22Rv1 (cell line): ENCODE data around the gene JAKMIP1.

Experiments
- CTCF ChIP-seq: fragments of 450-650 bp; IDR thresholded peaks from 2 replicates; pipeline ENCODE4 v1.5.1; 2017; ENCODE audit warnings: mild to moderate bottlenecking
- ZFX ChIP-seq: fragments of 450-650 bp; IDR thresholded peaks from 2 replicates; pipeline ENCODE4 v1.6.1; 2017; ENCODE audit warnings: antibody characterized with exemption, borderline replicate concordance

- TF ChIP-seq CTCF (no peak), ZFX (no peak)
These were observed 176.6 kb downstream of the JAKMIP1 start for GRCh38 chr4:6023731-6024130.
